GM12891 (cell line): Measurements from ENCODE around the gene NFIX.

Experiments
- POLR2A ChIP-seq: IDR thresholded peaks from 2 replicates; pipeline ENCODE4 v1.6.1; 2011; ENCODE audit warnings: low read depth, low read length, control low read depth
- POLR2AphosphoS5 ChIP-seq: IDR thresholded peaks from 2 replicates; pipeline ENCODE4 v1.6.1; 2011; ENCODE audit warnings: low read depth, low read length, control low read depth

- no peak for TF ChIP-seq POLR2A
- TF ChIP-seq POLR2AphosphoS5 = no peak
These were observed 143.6 kb downstream of the NFIX start for GRCh38 chr19:13138916-13139198.
